Kidney epithelial cell (primary cell): ENCODE measurements around the gene CFAP157. TPM values are rescaled to one million over a fixed set of nuclear protein-coding genes. Genes with fewer than 3 reads are reported as not detected.

ENCODE experiments used
- DNase-seq: peaks from one replicate; pipeline ENCODE4 v3.0.0-alpha.2; 2010; ENCODE audit warnings: low read depth
- H3K27me3 ChIP-seq: 2 replicates; pipeline ENCODE4 v1.6.0; 2011; ENCODE audit warnings: low read length; ENCODE audit not compliant: control insufficient read depth, insufficient read depth
- H3K36me3 ChIP-seq: 2 replicates; pipeline ENCODE4 v1.5.1; 2011; ENCODE audit warnings: low read length; ENCODE audit not compliant: control insufficient read depth, insufficient read depth
- H3K4me3 ChIP-seq: 2 replicates; pipeline ENCODE4 v1.5.1; 2011; ENCODE audit warnings: low read depth, mild to moderate bottlenecking, control low read depth, low read length
- CTCF ChIP-seq: IDR thresholded peaks from 2 replicates; pipeline ENCODE4 v1.5.1; 2011; ENCODE audit warnings: mild to moderate bottlenecking, moderate library complexity, low read length, control low read depth, inconsistent platforms; ENCODE audit not compliant: insufficient read depth, poor library complexity, severe bottlenecking
- total RNA-seq: library from RNA; depleted of rRNA; stranded (reverse); fragments of >200 nt; gene quantifications from 2 replicates; pipeline ENCODE4 v1.2.3, GENCODE V29; 2015

Gene CFAP157
- total RNA-seq, 1 donor from 2014 or later = not detected

- Histone ChIP-seq H3K36me3 (no peaks in the 10 kb centered on the region), H3K4me3 (no peak overlapping the region), H3K27me3 (no peaks in the 10 kb centered on the region)
- DNase-seq = no peak
- TF ChIP-seq CTCF = no peak
Measured at GRCh38 chr9:127693143-127693542, 13.6 kb upstream of the CFAP157 start.

- Histone ChIP-seq H3K36me3 (no peaks in the 10 kb centered on the region), H3K4me3 (no peak overlapping the region), H3K27me3 (no peaks in the 10 kb centered on the region)
- DNase-seq = no peak
- TF ChIP-seq CTCF = no peak
Measured at GRCh38 chr9:127693697-127694096, 13.1 kb upstream of the CFAP157 start.

- no peak overlapping the region for H3K4me3 ChIP-seq
- DNase-seq = no peak
- H3K27me3 ChIP-seq = no peaks in the 10 kb centered on the region
- TF ChIP-seq CTCF = no peak
- no peaks in the 10 kb centered on the region for H3K36me3 ChIP-seq
Measured at GRCh38 chr9:127694890-127695720, 11.7 kb upstream of the CFAP157 start.

- no peak for DNase-seq
- H3K36me3 ChIP-seq = no peaks in the 10 kb centered on the region
- H3K4me3 ChIP-seq = no peak overlapping the region
- no peak for TF ChIP-seq CTCF
- no peaks in the 10 kb centered on the region for H3K27me3 ChIP-seq
Measured at GRCh38 chr9:127697575-127697974, 9.2 kb upstream of the CFAP157 start.

GRCh38 chr9:127698386-127698785 lies 8.4 kb upstream of the CFAP157 start:
- no peak for DNase-seq
- Histone ChIP-seq H3K4me3 (no peak overlapping the region), H3K27me3 (no peaks in the 10 kb centered on the region), H3K36me3 (no peaks in the 10 kb centered on the region)
- TF ChIP-seq CTCF = no peak
